ENCODE results near the gene BANK1. TPM values are rescaled to one million over a fixed set of nuclear protein-coding genes. Genes with fewer than 3 reads are reported as not detected.

The BANK1 gene
- total RNA-seq, 6 donors from 2014 or later = 7.6 to 29.3 (median 11.4) TPM

GRCh38 chr4:101806914-101807313 lies 16.4 kb downstream of the BANK1 start:
- ATAC-seq (ENCODE audit: low FRiP score in 2 of 2) = no peak
- DNase-seq = no peak

DNA sequence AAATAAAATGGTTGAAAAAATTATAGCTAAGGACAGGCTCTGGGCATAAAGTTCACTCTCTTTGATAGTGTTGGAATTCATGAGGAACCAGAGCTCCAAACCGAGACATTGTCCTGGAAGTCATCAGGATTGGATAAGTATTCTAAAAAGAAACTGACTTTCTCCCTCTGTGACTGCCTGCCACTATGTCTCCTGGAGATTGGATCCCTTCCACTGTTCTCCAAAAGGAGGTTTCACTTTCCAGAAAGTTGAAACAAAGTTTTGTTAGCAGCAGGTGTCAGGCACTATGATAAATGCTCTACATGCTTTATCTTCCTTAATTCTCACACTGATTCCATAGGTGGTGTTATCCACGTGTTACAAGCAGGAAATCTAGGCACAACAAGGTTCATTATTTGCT lies 16.8 kb downstream of the BANK1 start:
- H3K27ac ChIP-seq = peak overlapping the region in 2 of 4 donors; percentile 35 to 61
- TF ChIP-seq POLR2A (IDR thresholded peaks at IDR 0.05) (no peak), EP300 (IDR thresholded peaks at IDR 0.05) (no peak), POLR2AphosphoS5 (IDR thresholded peaks at IDR 0.05) (no peak)
- TF ChIP-seq, protein P1, sequence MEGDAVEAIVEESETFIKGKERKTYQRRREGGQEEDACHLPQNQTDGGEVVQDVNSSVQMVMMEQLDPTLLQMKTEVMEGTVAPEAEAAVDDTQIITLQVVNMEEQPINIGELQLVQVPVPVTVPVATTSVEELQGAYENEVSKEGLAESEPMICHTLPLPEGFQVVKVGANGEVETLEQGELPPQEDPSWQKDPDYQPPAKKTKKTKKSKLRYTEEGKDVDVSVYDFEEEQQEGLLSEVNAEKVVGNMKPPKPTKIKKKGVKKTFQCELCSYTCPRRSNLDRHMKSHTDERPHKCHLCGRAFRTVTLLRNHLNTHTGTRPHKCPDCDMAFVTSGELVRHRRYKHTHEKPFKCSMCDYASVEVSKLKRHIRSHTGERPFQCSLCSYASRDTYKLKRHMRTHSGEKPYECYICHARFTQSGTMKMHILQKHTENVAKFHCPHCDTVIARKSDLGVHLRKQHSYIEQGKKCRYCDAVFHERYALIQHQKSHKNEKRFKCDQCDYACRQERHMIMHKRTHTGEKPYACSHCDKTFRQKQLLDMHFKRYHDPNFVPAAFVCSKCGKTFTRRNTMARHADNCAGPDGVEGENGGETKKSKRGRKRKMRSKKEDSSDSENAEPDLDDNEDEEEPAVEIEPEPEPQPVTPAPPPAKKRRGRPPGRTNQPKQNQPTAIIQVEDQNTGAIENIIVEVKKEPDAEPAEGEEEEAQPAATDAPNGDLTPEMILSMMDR (IDR thresholded peaks at IDR 0.05) = no peak
- peak overlapping the region in 3 of 4 donors; percentile 4 to 32 (median 9) for H3K4me3 ChIP-seq
- WGBS, 2 donors = 50 to 53% methylated on average over 2 of the region's 2 CpGs
- ATAC-seq (ENCODE audit: low FRiP score in 2 of 2) (no peak), DNase-seq (no peak)
- no peaks in the 10 kb centered on the region for H3K36me3 ChIP-seq
- H3K27me3 ChIP-seq = no peaks in the 10 kb centered on the region
- H3K9me3 ChIP-seq = no peaks in the 10 kb centered on the region
- no peaks in the 10 kb centered on the region for H3K4me1 ChIP-seq

More at GRCh38 chr4:101806914-101807313, 16.4 kb downstream of the BANK1 start:
- H3K27ac ChIP-seq = peak overlapping the region in 2 of 4 donors; percentile 35 to 61
- no peaks in the 10 kb centered on the region for H3K36me3 ChIP-seq
- H3K4me3 ChIP-seq = peak overlapping the region in 3 of 4 donors; percentile 4 to 32 (median 9)
- H3K4me1 ChIP-seq = no peaks in the 10 kb centered on the region
- TF ChIP-seq, protein P1 (IDR thresholded peaks at IDR 0.05) = no peak
- no peak for TF ChIP-seq POLR2AphosphoS5 (IDR thresholded peaks at IDR 0.05)
- TF ChIP-seq POLR2A (IDR thresholded peaks at IDR 0.05) = no peak
- TF ChIP-seq EP300 (IDR thresholded peaks at IDR 0.05) = no peak
- no peaks in the 10 kb centered on the region for H3K9me3 ChIP-seq
- H3K27me3 ChIP-seq = no peaks in the 10 kb centered on the region
- 50 to 59% methylated on average over 2 of the region's 2 CpGs for WGBS, 2 donors

- TF ChIP-seq, protein P1 (IDR thresholded peaks at IDR 0.05) = no peak
- TF ChIP-seq POLR2AphosphoS5 (IDR thresholded peaks at IDR 0.05) (no peak), POLR2A (IDR thresholded peaks at IDR 0.05) (no peak), EP300 (IDR thresholded peaks at IDR 0.05) (no peak)
- H3K27me3 ChIP-seq = no peaks in the 10 kb centered on the region
- no peak overlapping the region for H3K4me3 ChIP-seq
- no peaks in the 10 kb centered on the region for H3K36me3 ChIP-seq
- no peak overlapping the region for H3K27ac ChIP-seq
- no peaks in the 10 kb centered on the region for H3K4me1 ChIP-seq
- ATAC-seq (ENCODE audit: low FRiP score in 2 of 2) (no peak), DNase-seq (no peak)
- 66 to 83% methylated on average over 5 of the region's 5 CpGs for WGBS, 2 donors
- no peaks in the 10 kb centered on the region for H3K9me3 ChIP-seq
Measured at GRCh38 chr4:101813604-101814003, 23.1 kb downstream of the BANK1 start.

DNA sequence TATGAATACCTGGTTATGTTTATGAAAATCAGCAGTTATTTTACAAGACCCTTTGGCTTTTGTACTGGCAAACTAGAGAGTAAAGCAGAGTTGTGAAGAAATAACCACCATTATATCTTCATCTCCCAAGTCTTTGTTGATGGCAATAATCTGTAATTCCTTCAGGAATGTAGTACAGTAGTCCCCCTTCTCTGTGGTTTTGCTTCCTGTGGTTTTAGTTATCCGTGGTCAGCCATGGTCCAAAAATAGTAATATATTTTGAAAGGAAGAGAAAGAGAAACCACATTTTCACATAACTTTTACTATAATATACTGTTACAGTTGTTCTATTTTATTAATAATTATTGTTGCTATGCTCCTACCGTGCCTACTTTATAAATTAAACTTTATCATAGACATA lies 27.8 kb downstream of the BANK1 start:
- 43 to 46% methylated on average over 2 of the region's 2 CpGs for WGBS, 2 donors
- Histone ChIP-seq H3K27me3 (no peaks in the 10 kb centered on the region), H3K4me3 (no peak overlapping the region), H3K27ac (no peak overlapping the region), H3K9me3 (no peaks in the 10 kb centered on the region), H3K36me3 (no peaks in the 10 kb centered on the region), H3K4me1 (no peaks in the 10 kb centered on the region)
- no peak for ATAC-seq (ENCODE audit: low FRiP score in 2 of 2)
- TF ChIP-seq POLR2AphosphoS5 (IDR thresholded peaks at IDR 0.05) (no peak), POLR2A (IDR thresholded peaks at IDR 0.05) (no peak), EP300 (IDR thresholded peaks at IDR 0.05) (no peak)
- TF ChIP-seq, protein P1 (IDR thresholded peaks at IDR 0.05) = no peak
- DNase-seq = no peak

GRCh38 chr4:101823864-101824263 lies 33.3 kb downstream of the BANK1 start:
- TF ChIP-seq EP300 (IDR thresholded peaks at IDR 0.05) = no peak
- TF ChIP-seq, protein P1 (IDR thresholded peaks at IDR 0.05) = no peak
- TF ChIP-seq POLR2AphosphoS5 (IDR thresholded peaks at IDR 0.05) = no peak
- TF ChIP-seq POLR2A (IDR thresholded peaks at IDR 0.05) = no peak
- Histone ChIP-seq H3K9me3 (no peaks in the 10 kb centered on the region), H3K27me3 (no peaks in the 10 kb centered on the region), H3K4me3 (no peak overlapping the region), H3K4me1 (no peaks in the 10 kb centered on the region), H3K27ac (no peak overlapping the region), H3K36me3 (no peaks in the 10 kb centered on the region)
- 71 to 86% methylated on average over 2 of the region's 2 CpGs for WGBS, 2 donors
- ATAC-seq (ENCODE audit: low FRiP score in 2 of 2) = no peak
- DNase-seq = no peak

Measured in upper lobe of left lung (tissue), 6 donors.